GM19193 (cell line): ENCODE data around the gene ADNP.

ENCODE experiments used
- POLR2A ChIP-seq: IDR thresholded peaks from 4 replicates; pipeline ENCODE4 v1.6.1; 2011; ENCODE audit not compliant: insufficient read depth, insufficient read length; ENCODE audit errors: extremely low read depth

Gene ADNP

GRCh38 chr20:50874111-50874757, 57.0 kb downstream of the ADNP start:
- TF ChIP-seq POLR2A: no peak

GRCh38 chr20:50873585-50873984, 57.7 kb downstream of the ADNP start:
- no peak for TF ChIP-seq POLR2A

GRCh38 chr20:50872560-50873425, 58.4 kb downstream of the ADNP start:
- TF ChIP-seq POLR2A: no peak

DNA sequence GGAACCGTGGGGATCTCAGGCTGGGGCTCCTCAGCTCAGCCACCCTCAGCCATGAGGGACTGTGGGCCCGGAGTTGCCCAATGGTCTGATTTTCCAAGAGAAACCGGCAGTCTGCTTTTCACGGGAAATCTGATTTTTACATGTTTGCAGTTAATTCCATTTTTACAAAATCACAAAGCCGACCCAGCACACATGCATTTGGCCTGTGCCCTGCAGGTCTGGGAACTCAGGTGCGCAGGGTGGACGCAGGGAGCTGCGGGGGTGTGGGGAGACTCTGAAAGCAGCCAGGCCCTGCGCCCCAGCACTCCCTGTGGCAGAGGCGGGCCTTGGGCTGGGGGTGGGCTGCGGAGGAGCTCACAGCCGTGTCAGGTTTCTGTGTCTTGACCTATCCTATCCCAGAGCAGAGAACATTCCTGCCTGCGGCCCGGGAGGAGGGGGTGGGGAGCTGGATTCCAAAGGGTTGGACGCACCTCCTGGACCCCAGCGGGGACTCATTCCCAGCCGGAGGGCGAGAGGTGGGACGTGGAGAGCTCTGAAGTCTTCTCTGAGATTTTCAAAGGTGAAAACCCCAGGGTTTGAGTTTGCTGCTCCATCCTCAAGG, 60.6 kb downstream of the ADNP start:
- no peak for TF ChIP-seq POLR2A

DNA sequence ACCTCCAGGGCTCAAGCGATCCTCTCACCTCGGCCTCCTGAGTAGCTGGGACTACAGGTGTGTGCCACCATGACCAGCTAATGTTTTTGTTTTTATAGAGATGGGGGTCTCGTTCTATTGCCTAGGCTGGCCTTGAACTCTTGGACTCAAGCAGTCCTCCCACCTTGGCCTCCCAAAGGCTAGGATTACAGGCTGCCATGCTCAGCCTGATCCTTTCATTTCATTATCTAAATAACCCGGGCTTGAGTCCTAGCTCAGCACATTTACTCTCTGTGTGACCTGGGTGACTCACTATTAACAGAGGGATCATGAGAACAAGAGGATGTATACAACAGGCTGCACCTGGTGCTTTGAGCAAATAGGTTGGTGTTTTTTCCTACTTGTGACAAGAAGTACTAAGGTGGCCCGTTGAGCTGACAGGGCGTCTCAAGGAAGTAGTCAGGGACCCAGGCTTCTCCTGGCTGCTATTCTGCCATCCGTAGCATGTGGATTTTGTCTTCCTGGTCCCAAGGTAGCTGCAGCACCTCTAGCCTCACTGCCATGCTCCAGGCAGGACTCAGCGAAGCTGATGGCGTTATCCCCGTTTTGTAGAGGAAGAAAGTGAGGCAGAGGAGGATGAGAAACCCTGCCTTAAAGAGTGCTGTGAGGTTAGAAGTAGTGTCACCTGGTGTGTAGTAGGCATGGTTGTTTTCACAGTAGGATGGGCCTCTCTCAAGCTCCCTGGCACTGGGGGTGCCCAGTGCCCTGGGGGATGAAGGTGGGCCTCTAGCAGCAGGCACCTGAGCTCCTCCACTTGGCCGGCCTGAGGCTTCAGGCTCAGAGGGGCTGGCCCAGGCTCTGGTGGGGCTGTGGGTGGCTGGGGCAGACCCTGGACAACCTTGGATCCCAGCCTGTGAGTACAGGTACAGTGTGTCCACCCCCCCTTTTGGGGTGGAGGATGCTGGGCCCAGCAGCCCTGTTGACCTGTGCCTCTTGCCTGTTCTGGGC, 62.4 kb downstream of the ADNP start:
- TF ChIP-seq POLR2A: no peak

- TF ChIP-seq POLR2A: no peak
Observed at GRCh38 chr20:50867805-50868204, 63.4 kb downstream of the ADNP start.

DNA sequence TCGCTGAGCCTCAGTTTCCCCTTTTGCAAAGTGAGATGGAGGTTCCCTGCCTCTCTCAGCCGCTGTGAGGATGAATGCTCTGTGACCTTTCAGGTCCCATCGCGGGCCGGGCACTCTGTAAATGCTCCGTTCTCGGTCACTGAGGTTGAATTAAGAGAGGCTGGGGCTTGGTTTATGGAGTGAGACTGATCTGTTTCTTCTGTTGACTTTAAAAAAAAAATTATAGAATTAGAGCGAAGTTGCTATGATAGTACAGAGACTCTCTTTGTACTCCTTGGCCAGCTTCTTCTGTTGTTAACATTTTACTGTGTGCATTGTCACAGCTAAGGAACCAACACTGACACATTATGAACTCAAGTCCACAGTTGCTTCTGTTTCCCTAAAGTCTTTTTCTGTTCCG, 64.4 kb downstream of the ADNP start:
- no peak for TF ChIP-seq POLR2A

GRCh38 chr20:50866036-50866685, 65.1 kb downstream of the ADNP start:
- TF ChIP-seq POLR2A: no peak

DNA sequence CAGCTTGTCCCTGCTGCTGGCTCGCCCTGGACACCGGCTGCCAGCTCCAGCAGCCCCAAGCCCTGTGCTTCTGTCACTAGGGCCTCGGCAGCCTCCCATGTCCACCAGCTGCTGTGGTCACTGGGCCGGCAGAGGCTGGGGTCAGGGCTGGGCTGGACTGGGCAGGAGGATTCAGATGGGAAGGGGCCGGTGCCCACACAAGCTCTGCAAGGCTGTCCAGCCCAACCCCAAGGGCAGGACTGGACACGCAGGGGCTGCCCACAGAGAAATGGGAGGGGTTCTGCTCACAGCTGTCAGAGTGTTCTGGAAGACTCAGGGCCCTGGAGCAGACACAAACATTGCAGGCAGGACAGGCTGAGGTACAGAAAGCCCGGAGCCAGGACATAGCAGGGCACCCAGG, 65.6 kb downstream of the ADNP start:
- no peak for TF ChIP-seq POLR2A

GRCh38 chr20:50865114-50865513, 66.1 kb downstream of the ADNP start:
- no peak for TF ChIP-seq POLR2A

DNA sequence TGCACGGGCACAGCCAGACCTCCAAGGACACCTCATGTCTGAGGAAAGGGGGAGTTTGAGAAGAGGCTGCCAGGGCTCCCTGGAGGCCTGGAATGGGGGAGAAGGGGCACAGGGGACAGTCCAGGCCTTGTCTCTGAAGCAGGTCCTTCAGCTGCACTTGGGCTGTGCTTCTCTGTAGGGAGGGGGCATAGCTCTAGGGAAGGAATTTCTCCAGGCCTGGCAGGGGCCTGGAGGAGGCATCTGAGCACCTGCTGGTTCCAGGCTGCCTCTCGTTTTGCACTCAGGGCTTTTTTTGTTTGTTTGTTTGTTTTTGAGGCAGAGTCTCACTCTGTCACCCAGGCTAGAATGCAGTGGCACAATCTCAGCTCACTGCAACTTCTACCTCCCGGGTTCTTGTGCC, 68.7 kb downstream of the ADNP start:
- no peak for TF ChIP-seq POLR2A

GRCh38 chr20:50861012-50861411, 70.2 kb downstream of the ADNP start:
- no peak for TF ChIP-seq POLR2A

- TF ChIP-seq POLR2A: no peak
Observed at GRCh38 chr20:50859161-50859560, 72.1 kb downstream of the ADNP start.

GRCh38 chr20:50858525-50858924, 72.7 kb downstream of the ADNP start:
- TF ChIP-seq POLR2A: no peak

- no peak for TF ChIP-seq POLR2A
Observed at GRCh38 chr20:50857348-50857747, 73.9 kb downstream of the ADNP start.

DNA sequence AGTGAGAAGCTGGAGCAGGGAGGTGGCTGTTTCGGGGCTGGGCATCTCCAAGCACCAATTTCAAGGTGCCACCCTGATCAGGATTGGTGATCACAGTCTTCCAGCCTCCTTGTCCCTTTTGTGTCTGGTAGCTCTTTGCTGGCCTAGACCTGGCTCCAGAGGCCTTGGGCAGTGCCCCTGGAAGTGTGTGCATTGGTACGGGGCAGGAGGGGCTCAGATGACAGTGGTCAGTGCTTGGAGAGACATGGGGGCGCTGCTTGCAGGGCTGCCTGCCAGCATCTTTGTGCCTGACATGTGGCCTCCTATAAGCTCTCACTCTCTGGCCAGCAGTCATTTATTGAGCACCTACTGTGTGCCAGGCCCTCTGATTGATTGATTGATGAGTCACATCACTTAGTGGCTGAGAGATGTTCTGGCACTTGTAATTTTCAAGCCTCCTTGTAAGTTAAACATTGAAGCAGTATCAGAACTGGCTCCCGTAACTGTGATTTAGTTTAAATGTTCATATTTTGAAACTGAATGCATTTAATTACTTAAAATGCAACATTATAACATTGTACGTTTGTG, 74.7 kb downstream of the ADNP start:
- no peak for TF ChIP-seq POLR2A
